Measurements from ENCODE around the gene RGMA.

The RGMA gene

GRCh38 chr15:93111451-93111850 lies 22.4 kb upstream of the RGMA start:
- no peak overlapping the region for H3K4me3 ChIP-seq (ENCODE audit: low read depth, low read length)
- DNase-seq (ENCODE audit: low read depth): no peak
- no peak for TF ChIP-seq CTCF (IDR thresholded peaks at IDR 0.05; ENCODE audit: low read depth, low read length, missing control alignments)

- no peak for TF ChIP-seq CTCF (IDR thresholded peaks at IDR 0.05; ENCODE audit: low read depth, low read length, missing control alignments)
- DNase-seq (ENCODE audit: low read depth): no peak
- no peak overlapping the region for H3K4me3 ChIP-seq (ENCODE audit: low read depth, low read length)
Observed at GRCh38 chr15:93110502-93111040, 21.6 kb upstream of the RGMA start.

GRCh38 chr15:93109336-93110102 lies 20.5 kb upstream of the RGMA start:
- H3K4me3 ChIP-seq (ENCODE audit: low read depth, low read length): no peak overlapping the region
- no peak for DNase-seq (ENCODE audit: low read depth)
- TF ChIP-seq CTCF (IDR thresholded peaks at IDR 0.05; ENCODE audit: low read depth, low read length, missing control alignments): no peak

GRCh38 chr15:93107646-93108045 lies 18.6 kb upstream of the RGMA start:
- no peak for TF ChIP-seq CTCF (IDR thresholded peaks at IDR 0.05; ENCODE audit: low read depth, low read length, missing control alignments)
- no peak for DNase-seq (ENCODE audit: low read depth)
- H3K4me3 ChIP-seq (ENCODE audit: low read depth, low read length): no peak overlapping the region

- no peak overlapping the region for H3K4me3 ChIP-seq (ENCODE audit: low read depth, low read length)
- DNase-seq (ENCODE audit: low read depth): no peak
- no peak for TF ChIP-seq CTCF (IDR thresholded peaks at IDR 0.05; ENCODE audit: low read depth, low read length, missing control alignments)
Observed at GRCh38 chr15:93105485-93105884, 16.5 kb upstream of the RGMA start.

GRCh38 chr15:93103823-93104222 lies 14.8 kb upstream of the RGMA start:
- no peak overlapping the region for H3K4me3 ChIP-seq (ENCODE audit: low read depth, low read length)
- TF ChIP-seq CTCF (IDR thresholded peaks at IDR 0.05; ENCODE audit: low read depth, low read length, missing control alignments): no peak
- no peak for DNase-seq (ENCODE audit: low read depth)

- no peak overlapping the region for H3K4me3 ChIP-seq (ENCODE audit: low read depth, low read length)
- TF ChIP-seq CTCF (IDR thresholded peaks at IDR 0.05; ENCODE audit: low read depth, low read length, missing control alignments): no peak
- no peak for DNase-seq (ENCODE audit: low read depth)
Observed at GRCh38 chr15:93102211-93102610, 13.2 kb upstream of the RGMA start.

All from GM12864 (cell line).